HG03045 (cell line): ENCODE measurements around the gene FHL2.

Experiments used
- ATAC-seq: cut with Tn5 transposase; IDR thresholded peaks from one replicate; pipeline ENCODE4 v1.9.1; 2021; ENCODE audit warnings: mild to moderate bottlenecking, moderate library complexity; ENCODE audit not compliant: unreplicated experiment

Gene FHL2

DNA sequence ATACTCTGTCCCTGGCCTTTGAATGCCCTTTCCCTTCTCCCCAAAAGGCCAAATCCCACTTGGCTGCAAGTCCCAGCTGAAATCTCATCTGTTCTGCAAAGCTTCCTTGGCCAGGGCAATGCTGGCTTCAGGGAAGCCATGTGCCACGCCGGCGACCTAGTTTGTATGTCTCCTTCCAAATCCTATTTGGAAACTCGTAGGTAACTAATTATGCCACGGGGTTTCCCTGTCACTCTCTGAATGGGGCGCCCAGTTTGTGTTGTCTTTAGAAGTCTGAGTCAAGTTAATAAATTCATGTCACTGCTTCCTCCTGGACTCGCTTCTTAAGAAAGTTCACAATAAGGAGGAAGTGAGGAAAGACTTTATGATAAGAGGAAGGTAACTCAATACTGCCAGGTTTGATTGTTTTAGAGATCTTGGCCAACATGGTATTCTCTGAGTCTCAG is 19.1 kb downstream of the FHL2 start:
- no peak for ATAC-seq

DNA sequence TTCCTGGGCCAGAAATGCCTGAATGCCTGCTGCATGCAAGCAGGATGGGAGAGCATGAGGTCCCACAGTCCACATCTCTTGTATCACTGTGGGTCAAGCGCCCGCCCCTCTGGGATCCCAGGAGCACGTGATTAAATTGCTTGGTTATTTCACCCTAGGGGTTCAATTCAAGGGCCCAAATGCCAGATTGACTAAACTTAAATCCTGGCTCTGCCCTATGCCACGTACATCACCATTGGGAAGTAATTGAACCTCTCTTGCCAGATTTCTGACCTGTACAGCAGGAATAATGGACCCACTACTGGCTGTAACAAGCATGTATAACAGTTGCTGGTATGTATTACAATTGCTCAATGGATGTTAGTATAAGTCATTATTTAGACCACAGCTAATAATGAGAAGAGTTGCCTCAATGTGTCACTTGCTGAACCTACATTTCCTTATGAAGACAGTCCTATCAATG is 19.9 kb downstream of the FHL2 start:
- ATAC-seq: no peak

DNA sequence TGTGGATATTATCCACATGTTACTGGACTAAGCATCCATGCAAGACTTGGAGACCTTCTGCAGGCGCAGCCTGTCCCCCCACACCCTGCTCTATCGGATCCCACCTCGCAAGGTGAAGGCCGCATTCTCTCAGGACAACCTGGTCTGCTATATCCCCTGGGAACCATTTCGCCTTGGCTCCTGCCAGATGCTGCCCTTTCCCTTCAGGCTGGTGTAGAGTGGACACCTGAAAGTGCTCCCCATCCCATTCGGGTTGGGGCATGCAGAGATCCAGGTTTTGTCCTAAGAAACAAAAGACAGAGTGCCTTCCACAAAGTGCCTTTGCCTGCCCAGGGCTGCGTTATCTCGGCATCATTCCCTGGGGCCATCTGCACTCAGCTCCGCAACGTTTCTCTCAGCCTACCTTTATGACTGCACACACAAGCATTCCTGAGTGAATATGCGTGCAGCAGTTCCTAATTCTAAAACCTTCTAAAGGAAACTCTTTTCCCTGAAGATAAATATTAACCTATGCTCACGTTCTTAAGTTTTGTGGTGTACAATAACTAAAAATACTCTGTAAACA is 20.5 kb downstream of the FHL2 start:
- no peak for ATAC-seq

DNA sequence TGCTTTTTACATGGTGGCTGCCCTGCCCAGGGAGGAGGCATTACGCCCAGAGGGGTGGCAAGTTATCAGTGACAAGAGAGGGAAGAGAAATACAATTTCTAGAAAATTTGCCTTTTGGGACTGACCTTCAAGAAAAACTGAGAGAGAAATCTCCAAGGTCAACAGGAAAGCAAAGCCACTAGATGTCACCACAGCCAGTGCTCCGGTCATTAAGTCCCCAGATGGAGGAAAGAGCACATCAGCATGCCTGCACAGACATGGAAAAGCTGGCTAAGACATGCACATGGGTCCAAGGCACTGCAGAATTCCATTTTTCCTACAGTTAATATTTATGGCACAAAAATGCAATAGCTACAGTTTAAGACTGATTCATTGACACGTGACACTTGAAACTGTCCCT is 21.0 kb downstream of the FHL2 start:
- ATAC-seq: no peak

DNA sequence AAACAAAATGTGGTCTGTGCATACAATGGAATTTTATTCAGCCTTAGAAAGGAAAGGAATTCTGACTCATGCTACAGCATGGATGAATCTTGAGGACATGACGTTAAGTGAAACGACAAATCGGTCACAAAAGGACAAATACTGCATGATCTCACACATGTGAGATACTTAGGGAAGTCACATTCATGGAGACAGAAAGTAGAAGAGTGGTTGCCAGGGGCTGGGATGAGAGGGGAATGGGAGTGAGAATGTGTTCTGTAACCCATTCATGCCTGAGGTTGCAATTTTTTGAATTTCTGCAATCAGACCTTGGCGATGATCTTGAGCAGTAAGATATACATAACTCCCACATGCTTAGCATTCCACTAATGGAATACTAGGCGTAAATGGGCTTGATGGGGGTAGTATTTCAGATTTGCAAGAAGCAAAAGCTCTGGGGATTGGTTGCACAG is 22.0 kb downstream of the FHL2 start:
- no peak for ATAC-seq

DNA sequence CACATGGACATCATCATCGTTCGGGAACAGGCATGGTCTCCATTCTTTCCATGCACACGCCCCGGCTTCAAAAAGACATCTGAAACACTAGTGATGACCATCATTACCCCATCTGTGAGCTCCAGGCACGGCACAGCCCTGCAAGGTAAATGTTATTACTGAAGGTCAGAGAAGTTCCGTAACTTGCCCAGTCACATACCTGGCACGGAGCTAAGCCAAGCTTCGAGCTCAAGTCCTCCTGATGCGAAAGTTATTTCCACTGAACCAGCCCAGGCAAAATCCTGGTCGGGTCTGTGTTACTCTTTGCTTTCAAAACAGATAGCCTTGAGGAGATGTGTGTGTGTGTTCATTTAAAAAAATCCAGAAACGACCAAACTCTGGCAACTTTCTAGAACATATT is 22.8 kb downstream of the FHL2 start:
- no peak for ATAC-seq

DNA sequence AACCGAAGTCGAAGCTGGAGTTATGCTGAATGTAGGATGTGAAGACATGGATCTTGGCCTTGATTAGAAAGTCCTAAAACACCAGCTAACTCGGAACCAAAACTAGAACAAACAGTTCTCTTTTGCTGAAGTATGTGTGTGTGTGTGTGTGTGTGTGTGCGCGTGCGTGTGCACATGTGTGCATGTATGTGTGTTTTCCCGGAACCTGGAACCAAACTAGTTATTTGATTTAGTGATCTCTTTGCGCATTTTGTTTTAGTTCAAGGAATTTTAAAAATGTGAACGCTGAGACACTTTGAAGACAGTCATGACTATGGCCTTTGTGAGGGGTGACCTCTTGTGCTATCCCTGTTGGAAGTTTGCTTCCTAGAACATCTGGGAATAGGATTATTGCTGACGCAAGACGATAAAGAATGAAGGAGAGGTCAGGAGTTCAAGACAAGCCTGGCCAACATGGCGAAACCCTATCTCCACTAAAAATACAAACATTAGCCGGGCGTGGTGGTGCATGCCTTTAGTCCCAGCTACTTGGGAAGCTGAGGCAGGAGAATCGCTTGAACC is 23.8 kb downstream of the FHL2 start:
- ATAC-seq: no peak

DNA sequence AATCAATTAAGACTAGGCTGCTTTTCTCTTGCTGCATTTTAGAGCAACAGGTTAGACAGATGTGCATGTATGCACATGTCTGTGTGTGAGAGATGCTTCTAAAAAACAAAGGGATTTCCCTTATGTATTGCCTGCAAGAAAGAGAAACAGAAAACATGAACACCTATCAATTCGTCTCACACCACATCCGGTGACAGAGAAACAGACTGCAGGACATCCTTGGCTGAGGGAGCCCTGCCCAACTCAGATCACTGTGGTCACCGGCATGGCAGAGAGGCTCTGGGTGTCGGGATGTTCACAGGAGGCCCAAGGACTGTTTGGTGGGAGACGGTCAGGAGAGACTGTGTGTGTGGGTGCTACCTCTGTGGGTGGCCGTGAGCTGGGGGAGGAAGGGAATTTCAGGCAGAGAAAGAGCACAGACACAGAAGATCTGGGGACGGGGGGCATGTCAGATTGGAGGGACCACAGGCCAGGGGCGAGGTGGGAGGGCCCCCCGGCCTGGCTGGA is 24.9 kb downstream of the FHL2 start:
- ATAC-seq: peak; percentile 68

DNA sequence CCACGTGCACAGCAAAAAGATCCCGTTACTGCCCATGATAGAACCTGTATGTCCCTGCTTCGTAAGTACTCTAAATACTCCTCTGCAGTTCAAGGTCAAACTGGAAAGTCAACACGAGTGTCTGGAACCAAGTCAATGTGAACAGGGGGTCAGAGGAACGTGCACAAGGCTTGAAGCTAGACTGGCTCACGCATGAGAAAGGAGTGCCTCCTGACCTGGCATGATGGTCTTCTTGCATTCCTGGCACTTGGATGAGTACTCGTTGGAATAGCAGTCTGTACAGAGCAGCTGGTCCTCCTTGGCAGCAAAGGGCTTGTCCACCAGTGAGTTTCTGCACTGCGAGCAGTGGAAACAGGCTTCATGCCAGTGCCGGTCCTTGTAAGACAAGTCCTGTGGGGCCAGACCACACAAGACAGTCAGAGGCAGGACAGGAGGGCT is 25.5 kb downstream of the FHL2 start:
- ATAC-seq: no peak

DNA sequence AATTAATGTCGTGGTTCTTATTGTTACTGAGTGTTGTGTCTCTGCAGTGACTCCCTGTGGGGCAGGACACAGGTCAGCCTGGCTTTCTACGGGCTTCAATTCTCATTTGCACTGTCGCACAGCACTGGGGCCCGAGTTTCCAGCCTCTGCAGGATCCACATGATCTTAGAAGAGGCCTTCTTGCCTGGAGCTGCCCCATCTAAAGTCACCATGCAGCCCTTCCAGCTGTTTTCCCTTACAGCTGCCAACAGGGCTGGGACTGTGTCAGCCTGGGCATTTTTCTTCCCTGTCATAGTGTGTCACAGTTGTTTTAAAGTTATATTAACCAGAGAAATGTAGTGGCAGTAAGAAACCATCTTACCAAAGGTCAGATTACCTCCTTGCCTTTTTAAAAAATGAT is 27.0 kb downstream of the FHL2 start:
- no peak for ATAC-seq

DNA sequence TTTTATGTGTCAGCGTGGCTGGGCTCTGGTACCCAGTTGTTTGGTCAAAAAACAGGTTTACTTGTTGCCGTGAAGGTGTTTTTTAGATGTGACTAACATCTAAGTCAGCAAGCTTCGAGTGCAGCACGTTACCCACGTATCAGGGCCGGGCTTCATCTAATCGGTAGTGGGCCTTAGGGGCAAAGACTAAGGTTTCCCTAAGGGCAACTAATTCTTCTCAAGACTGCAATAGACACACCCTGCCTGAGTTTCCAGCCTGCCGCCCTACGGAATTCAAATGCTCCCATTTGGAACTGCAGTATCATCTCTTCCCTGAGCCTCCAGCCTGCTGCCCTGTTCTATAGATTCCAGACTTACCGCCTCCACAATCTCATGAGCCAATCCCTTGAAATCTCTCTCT is 27.7 kb downstream of the FHL2 start:
- no peak for ATAC-seq

DNA sequence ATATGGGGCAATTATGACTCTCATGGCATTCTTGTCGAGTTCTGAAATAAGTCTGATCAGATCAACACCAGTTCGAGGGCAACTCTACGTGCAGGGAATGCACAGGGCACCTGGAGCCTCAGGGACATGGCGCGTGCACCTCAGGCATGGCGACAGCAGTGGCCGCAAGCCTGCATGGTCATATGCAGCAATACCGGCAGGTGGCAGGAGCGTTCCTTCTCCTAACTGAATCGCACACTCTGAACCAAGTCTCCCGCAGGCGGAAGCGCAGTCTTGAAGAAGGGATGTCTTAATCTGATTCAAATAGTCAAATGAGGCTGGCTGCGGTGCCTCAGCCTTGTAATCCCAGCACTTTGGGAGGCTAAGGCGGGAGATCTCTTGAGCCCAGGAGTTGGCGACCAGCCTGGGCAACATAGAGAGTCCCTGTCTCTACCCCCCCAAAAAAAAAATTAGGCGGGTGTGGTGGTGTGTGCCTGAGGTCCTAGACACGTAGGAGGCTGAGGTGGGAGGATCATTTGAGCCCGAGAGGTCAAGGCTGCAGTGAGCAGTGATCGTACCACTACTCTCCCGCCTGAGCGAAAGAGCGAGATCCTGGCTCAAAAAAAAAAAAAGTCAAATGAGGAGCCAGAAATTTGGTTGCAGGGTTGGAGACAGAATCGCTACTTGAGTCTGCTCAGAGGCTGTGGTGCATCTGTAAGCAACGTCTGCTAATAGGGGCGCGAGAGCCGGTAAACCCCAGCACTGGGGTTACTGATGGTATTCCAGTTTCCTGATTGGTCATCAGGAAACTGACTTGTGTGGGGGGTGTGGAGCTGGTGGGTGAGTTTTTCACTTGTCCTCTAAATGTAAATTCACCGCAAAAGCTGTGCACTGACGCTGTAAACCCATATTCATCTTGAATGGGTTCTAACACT is 28.8 kb downstream of the FHL2 start:
- peak; percentile 91 for ATAC-seq

DNA sequence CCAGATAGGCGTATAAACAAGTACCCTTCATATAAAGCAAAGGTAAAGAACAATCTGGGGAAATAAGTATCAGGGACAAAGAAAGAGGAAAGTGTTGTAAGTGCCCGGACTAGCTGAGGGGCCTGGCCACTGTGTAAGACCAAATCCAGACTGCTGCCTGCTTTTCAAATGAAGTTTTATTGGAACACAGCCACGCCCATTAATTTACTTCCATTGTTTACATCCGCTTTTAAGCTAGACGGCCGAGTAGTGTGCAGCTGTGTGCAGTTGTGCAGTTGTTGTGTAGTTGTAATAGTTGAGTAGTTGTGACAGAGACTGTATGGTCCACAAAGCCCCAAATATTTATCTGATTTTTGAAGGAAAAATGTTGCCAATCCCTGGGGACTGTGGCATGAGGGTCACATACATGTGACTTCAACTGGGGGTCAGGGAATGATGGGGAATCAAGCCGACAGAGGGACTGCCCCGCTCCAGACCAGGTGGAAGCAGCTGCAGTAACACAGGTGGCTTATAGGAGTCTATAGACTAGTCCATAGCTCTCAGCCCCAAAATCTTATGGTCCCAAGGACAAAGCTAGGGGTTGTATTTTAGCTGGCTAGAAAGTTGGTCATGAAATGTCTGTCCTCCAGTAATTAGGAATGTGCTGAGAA is 30.0 kb downstream of the FHL2 start:
- ATAC-seq: no peak

DNA sequence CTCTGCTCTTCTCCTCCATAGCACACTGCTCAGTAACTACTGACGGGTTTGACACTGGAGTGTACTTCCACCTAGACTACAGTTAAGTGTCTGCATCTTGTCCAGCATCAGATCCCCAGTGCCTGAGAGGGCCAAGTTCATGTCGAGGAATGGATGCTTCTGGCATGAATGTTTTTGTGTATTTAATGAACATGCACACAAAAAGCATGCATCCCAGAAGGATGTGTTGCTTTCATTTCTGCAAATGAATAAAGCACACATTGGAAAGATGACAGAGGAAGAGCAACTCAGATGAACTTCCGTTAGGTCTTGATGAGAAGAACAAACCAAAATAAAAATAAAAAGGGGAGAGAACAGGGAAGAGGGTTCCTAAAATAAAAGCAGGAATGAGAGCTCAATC is 33.6 kb downstream of the FHL2 start:
- ATAC-seq: no peak

DNA sequence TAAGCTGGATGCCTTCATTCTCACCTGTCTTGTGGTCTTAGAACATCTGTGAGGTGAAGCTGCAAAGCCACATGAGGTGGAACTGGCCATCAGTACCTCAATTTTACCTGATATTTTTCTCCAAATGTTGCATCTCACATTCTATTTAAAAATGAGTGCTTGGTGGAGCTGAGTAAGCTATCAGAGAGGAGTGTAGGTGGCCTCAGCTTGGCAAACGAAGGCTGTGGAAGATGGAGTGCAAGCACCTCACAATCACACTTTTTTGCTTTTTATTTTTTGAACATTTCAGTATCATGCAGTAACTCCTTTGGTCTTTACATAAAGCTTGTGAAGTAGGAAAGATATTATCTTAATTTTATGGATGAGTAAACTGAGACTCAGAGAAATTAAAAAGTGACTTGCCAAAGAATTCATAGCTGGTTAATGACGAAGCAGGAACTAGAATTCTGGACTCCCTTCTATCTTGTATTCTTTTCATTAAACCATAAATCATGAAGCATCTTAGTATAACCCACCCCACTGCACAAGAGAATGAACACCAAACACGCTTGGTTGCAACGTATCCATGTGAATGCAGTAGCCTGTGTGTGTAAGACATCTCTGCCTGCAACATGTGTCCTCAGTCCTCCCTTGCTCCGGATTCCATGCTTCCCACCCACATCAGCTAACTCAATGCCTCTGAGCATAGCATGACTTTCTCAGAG is 34.3 kb downstream of the FHL2 start:
- no peak for ATAC-seq

DNA sequence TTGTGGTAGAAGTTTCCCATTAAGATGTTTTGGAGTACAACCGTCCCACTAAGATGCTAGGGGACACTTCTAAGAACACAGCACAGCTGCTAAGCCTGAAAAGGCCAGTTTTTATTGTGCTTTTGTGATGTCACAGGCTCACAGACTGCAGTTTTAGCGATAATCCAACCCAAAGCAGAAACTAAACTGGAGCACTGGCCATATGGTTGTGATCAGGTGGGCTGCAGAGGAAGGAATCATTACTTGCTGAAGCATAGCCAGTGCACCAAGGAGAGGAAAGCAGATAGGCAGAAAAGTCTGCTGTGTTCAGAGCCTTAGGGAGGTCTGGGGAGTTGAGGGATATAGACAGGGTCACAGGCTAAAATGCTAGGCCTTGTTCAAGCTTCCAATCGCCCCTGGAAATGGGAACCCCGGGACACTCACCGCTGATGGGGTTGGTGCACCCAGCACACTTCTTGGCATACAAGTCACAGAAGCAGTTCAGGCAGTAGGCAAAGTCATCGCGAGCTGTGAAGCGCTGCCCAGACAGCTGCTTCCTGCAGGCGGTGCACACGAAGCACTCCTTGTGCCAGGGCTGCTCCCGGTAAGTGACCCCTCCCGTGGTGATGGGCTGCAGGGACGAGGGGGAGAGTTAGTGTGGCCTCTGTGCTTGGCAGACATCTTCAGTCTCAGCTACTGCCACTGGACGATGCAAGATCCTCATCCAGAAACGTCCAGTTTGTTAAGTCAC is 35.8 kb downstream of the FHL2 start:
- ATAC-seq: no peak

DNA sequence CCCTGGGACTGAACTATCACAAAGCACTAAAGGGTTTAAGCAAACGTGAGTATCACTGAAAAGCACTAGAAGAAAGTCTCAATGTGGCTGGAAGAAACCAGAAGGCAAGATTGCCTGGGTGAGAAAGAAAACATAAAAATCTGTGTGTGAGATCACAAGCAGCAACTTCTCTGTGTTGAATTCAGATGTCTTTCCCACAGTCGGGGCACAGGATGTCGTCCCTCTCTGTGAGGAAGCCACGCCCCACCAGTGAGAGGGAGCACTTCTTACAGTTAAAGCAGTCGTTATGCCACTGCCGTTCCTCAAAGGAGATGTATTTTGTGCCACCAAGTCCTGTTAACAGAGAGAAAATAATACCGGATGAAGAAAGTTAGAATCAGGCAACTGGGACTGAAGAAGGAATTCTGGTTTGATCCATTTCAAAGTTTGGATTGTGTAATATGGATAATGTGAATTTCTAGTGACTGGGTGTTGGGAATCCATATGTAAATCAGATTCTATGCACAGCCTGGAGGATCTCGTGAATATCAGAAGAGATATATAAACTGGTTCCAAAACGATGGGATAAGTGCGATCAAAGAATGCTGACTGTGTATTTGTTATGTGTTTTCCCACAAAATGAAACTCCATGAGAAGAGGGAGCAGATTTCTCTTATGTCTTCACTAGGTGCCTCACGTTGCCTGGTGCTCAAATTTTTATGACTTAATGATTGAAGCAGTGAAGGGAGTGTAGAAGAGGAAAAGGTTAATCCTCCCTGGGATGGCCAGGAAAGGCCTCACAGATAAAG is 37.6 kb downstream of the FHL2 start:
- no peak for ATAC-seq

DNA sequence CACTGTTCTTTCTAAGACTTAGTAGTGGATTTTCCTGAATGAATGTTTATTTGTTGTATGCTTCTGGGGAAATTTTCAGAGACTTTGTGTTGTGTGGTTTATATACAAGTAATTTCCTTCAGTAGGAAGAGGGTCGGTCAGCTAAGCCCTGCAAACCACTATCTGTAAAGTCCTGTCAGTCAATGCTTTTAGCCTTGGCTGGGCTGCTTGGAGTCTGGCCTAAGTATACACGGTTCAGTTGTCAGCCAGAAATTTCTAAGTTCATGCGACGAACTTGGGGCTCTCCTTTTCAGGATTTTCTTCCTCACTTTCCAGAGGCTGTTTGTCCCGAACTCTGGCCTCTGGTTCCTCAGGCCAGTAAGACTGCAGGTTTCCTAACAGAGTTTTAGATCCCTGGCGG is 40.3 kb downstream of the FHL2 start:
- no peak for ATAC-seq

DNA sequence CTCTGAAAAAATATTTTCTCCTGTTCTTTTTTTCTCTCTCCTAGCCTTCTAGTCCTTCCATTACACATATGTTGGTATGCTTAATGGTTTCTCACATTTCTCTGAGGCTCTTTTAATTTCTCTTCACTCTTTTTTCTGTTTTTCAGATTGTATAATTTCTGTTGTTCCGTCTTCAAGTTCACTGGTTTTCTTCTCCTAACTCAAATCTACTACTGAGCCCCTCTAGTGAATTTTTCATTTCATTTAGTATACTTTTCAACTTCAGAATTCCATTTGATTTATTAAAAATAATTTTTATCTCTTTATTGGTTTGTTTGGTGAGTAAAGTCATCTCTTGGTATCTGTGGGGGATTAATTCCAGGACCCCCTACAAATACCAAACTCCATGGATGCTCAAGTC is 41.7 kb downstream of the FHL2 start:
- ATAC-seq: no peak
